ENCODE measurements around the gene POGLUT2.

POGLUT2 gene

GRCh38 chr13:102770435-102770834, 28.3 kb downstream of the POGLUT2 start:
- TF ChIP-seq, protein P1, sequence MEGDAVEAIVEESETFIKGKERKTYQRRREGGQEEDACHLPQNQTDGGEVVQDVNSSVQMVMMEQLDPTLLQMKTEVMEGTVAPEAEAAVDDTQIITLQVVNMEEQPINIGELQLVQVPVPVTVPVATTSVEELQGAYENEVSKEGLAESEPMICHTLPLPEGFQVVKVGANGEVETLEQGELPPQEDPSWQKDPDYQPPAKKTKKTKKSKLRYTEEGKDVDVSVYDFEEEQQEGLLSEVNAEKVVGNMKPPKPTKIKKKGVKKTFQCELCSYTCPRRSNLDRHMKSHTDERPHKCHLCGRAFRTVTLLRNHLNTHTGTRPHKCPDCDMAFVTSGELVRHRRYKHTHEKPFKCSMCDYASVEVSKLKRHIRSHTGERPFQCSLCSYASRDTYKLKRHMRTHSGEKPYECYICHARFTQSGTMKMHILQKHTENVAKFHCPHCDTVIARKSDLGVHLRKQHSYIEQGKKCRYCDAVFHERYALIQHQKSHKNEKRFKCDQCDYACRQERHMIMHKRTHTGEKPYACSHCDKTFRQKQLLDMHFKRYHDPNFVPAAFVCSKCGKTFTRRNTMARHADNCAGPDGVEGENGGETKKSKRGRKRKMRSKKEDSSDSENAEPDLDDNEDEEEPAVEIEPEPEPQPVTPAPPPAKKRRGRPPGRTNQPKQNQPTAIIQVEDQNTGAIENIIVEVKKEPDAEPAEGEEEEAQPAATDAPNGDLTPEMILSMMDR (IDR thresholded peaks at IDR 0.05; ENCODE audit: low read depth, low read length, missing control alignments) = no peak
- DNase-seq (ENCODE audit: extremely low read depth, low read depth) = no peak
- H3K4me3 ChIP-seq (replicated peaks; ENCODE audit: low read depth, low read length) = no peak overlapping the region

DNA sequence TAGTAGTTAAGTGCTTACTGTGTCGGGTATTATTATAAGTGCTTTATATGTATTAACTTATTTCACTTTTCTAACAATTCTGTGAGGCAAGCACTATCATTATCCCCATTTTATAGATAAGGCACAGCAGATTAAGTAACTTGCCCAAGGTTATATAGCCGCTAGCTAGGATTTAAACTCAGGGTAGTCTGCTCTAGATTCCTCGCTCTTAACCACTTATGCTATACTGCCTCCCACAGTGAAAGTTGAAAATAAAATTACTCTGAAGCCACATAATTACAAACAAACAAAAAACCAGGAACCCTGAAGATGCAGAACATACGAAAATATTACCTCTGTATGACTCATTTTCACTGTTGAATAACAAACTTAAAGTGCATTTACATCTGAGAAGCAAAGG, 29.1 kb downstream of the POGLUT2 start:
- TF ChIP-seq, protein P1 (IDR thresholded peaks at IDR 0.05; ENCODE audit: low read depth, low read length, missing control alignments) = no peak
- no peak for DNase-seq (ENCODE audit: extremely low read depth, low read depth)
- no peak overlapping the region for H3K4me3 ChIP-seq (replicated peaks; ENCODE audit: low read depth, low read length)

GRCh38 chr13:102768909-102769308, 29.9 kb downstream of the POGLUT2 start:
- TF ChIP-seq, protein P1 (IDR thresholded peaks at IDR 0.05; ENCODE audit: low read depth, low read length, missing control alignments) = no peak
- DNase-seq (ENCODE audit: extremely low read depth, low read depth) = no peak
- H3K4me3 ChIP-seq (replicated peaks; ENCODE audit: low read depth, low read length) = no peak overlapping the region

- no peak for DNase-seq (ENCODE audit: extremely low read depth, low read depth)
- H3K4me3 ChIP-seq (replicated peaks; ENCODE audit: low read depth, low read length) = no peak overlapping the region
- TF ChIP-seq, protein P1 (IDR thresholded peaks at IDR 0.05; ENCODE audit: low read depth, low read length, missing control alignments) = no peak
Observed at GRCh38 chr13:102763741-102764140, 35.0 kb downstream of the POGLUT2 start.

DNA sequence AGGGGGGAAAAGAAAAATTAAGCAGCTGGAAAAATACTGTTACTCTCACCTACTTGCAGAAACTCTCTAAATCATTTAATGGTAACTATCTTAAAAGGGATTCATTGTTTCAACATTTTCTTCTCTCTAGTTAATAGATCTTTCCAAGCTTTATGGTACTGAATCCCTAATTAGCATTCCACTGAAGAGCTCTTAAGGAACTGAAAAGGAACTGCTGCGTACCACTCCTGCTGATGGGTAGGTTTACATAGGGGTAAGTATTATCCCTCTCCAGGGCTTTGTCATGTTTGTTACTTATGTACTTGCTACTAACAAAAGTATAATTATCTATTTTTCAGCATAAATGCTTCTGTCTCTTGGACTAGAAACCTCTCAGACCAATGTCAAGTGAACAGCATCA, 37.7 kb downstream of the POGLUT2 start:
- TF ChIP-seq, protein P1 (IDR thresholded peaks at IDR 0.05; ENCODE audit: low read depth, low read length, missing control alignments) = no peak
- H3K4me3 ChIP-seq (replicated peaks; ENCODE audit: low read depth, low read length) = no peak overlapping the region
- DNase-seq (ENCODE audit: extremely low read depth, low read depth) = no peak

DNA sequence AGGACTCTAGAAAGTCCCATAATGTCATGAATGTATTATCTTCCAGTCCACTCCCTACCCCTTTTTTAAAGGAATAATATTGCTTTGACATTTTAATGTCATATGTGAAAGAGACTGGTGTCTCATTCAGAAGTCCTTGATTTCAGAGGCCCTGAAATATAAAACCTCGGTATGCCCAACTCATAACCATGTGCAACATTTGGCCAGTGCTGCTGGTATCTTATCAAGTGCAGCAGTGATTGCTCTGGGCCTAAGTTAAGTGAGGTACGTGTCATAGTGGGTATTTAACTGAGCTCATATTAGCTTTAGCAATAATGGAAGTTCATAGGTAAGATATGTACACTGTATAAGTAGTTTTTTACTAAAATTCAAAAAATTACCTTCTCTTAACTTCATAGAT, 39.9 kb downstream of the POGLUT2 start:
- H3K4me3 ChIP-seq (replicated peaks; ENCODE audit: low read depth, low read length) = no peak overlapping the region
- DNase-seq (ENCODE audit: extremely low read depth, low read depth) = no peak
- TF ChIP-seq, protein P1 (IDR thresholded peaks at IDR 0.05; ENCODE audit: low read depth, low read length, missing control alignments) = no peak

DNA sequence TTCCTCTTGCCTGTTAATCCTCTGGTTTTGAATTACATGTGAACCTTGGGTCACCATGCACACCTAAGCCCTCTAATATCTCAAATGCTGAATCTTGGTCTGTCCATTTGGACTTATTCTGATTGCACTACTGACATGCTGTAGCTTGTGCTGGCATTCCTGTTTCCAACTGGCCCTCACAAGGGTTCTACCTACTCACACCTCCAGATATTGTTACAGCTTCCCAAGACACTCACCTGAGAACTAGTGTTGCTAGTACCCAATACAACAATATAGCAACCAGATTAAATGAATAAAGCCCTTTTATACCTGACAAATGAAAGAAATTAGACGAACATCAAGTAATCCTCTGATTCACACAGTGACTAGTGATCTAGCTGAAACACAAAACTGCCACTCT, 41.8 kb downstream of the POGLUT2 start:
- H3K4me3 ChIP-seq (replicated peaks; ENCODE audit: low read depth, low read length) = no peak overlapping the region
- TF ChIP-seq, protein P1 (IDR thresholded peaks at IDR 0.05; ENCODE audit: low read depth, low read length, missing control alignments) = no peak

More for the DNA sequence above, 41.8 kb downstream of the POGLUT2 start:
- DNase-seq (ENCODE audit: extremely low read depth, low read depth) = no peak

Measured in HFF-Myc (cell line).